GM20431 (cell line): ENCODE measurements around the gene SCO2.

Source experiments
- in situ Hi-C: fragments of 300-500 bp; cut with MseI, MboI; formaldehyde crosslinking; loops from one replicate; pipeline ENCODE4 v1.15.0; 2020; ENCODE audit warnings: low sequenced_read_pairs; ENCODE audit not compliant: unreplicated experiment

The SCO2 gene

DNA sequence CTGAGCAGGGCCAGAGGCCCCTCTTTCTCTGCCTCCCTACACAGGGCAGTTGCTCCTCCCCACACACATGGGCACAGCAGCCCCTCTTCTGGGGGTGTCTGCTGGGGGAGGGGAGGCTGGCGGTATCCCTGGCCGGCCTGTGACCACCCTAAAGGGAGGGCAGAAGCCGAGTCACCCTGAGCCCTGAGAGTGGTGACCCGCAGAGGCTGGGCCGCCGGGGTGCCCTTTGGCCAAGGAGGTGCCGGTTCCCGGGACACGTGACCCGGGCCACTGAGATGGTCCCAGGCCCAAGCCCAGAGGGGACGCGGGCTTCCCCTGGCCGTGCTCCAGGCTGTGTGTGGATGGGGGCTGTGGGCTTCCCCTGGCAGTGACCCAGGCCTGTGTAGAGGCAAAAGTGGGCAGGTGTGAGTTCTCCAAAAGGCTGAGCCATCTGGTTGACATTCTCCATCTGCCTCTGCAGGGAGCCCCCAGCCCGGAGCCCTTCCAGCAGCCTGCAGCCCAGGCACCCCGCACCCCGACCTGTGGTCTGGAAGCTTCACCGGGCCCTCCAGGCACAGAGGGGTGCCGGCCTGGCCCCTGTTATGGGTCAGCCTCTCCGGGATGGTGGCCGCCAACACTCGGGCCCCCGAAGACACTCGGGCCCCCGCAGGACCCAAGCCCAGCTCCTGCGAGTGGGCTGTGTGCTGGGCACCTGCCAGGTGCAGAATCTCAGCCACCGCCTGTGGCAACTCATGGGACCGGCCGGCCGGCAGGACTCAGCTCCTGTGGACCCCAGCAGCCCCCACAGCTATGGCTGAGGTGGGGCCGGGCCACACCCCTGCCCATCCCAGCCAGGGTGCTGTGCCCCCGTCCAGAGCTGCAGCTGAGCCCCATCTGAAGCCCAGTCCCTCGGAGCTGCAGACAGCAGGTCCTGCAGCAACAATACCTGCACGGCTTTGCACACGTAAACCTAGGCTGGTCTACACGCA, 43.0 kb downstream of the SCO2 start:
- in situ Hi-C loops: no loop called here

GRCh38 chr22:50481440-50482106, 43.8 kb downstream of the SCO2 start, which contains the start of gene ADM2:
ADM2 (plus strand) TSS chr22:50481543; CDS start chr22:50481848, 305 bp downstream.
- in situ Hi-C loops: no loop called here

DNA sequence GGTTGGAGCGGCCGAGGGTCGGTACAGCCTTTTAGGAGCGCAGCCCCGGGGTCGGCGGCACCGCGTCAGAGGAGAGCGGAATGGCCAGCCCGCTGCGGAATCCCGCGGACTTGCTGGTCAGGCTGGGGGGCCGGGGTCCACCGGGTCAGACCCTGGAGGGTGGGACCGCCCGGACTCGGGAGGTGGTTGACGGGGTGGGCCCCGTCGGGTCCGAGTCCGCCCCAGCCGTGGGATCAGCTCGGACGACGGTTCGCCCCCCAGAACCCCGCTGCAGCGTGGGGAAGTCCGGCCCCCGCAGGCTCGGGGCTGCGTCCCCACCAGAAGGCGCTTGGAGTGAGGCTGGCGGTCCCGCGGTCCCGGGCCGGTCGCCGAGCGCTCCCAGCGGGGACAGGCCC, 44.4 kb downstream of the SCO2 start:
- in situ Hi-C loops: no loop called here

DNA sequence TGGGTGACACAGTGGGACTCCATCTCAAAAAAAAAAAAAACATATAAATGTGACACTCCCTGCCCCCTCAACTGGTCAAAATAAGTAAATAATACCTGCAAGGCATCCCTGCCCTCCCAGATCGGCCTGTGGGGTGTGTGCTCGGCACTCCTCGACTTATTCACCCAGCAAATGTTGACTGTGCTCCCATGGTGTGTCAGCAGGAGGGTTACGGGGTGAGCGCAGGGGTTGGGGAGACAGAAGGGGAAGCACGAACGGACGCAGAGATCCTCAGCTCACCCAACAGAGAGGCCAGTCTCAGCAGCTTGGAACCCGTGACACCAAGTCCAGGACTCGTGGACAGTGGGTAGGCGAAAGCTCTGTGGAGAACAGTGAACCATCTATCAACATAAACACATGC, 45.7 kb downstream of the SCO2 start:
- in situ Hi-C loops: no loop called here

DNA sequence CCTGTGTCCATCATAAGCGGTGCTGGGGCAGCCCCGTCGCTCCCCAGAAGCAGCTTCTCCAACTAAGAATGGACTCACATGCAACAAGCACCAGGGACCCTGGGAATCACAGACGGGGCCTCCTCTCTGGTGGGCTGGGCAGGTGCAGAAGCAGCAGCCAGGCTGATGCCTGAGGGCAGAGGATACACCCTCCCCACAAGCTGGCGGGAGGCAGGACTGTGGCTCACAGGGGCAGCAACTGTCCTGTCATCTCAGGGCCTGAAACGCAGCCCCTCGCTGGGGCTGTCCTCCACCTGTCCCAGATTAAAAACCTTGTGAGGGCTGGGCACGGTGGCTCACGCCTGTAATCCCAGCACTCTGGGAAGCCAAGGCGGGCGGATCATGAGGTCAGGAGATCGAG, 47.5 kb downstream of the SCO2 start:
- in situ Hi-C loops: no loop called here

DNA sequence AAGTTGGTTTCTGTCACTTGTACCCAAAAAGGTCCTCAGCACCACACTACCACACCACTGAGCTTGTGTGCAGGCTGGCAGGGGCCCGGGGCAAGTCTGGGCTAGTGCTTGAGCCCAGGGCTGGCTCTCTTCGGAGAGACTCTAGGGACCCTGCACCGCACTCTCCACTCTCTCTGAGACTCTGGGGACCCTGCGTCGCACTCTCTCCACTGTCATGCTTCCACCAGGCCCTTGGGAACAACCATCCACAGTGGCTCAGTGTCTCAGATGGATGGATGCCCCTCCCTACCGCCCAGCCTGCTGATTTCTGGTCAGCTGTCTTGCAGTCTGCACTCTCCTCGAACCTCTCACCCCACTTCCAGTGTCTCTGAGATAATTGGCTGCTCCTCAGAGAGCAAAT, 48.5 kb downstream of the SCO2 start:
- in situ Hi-C loops: no loop called here

GRCh38 chr22:50475652-50476002, 49.8 kb downstream of the SCO2 start:
- in situ Hi-C loops: no loop called here

DNA sequence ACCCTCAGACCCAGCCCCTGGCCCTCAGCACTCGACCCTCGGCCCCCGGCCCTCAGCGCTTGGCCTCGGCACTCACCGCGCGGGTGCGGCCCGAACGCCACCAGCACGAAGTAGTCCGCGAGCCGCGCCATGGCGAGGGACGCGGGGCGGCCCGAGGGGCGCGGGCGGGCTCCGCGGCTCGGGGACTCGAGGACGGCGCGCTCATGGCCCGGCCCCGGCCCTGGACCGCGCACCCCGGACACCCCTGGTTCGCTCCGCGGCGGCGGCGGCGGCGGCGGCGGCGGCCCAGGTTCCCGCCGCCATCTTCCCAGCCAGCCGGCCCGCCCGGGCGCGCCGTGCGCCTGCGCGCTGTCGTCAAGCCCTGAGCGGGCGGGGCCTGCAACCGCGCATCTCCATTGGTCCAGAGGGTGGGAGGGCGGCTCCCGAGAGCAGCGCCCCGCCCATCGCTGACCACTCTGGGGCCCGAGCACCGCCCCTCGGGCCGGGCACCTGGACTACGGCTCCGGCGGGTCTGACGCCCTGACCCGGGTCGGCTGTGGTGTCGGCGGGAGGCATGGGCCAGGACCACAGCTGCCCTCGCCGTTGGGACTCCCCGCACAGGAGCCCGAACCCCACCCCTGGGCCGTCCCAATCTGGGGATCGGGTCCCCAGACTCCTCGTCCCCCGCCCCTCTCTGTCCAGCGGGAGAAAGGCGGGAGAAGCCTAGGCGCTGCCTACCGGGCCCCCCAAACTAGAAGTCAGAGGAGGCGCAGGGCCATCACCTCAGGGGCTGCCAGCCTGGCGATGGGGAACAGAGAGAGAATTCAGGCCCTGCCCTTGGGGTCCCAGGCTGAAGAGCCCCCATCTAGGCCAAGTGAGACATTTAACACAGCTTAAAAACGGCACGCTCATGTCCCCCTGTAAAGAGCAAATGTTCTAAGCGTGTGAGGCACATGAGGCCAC, 50.4 kb downstream of the SCO2 start, which contains the start of gene SBF1:
TSS of gene SBF1 (minus strand) at position 326 of the 942 bp plus-strand sequence. CDS start at position 131, 195 bp downstream.
- in situ Hi-C loops: no loop called here

- in situ Hi-C loops: no loop called here
Observed at GRCh38 chr22:50473855-50474671, 51.3 kb downstream of the SCO2 start.
